A549 (cell line): ENCODE results near the gene MCU.

Experiments used
- MYC ChIP-seq: IDR thresholded peaks from 2 replicates; pipeline ENCODE4 v1.6.1; 2012; ENCODE audit warnings: mild to moderate bottlenecking, inconsistent platforms, low read length, improper control_type of control experiment, borderline replicate concordance
- NFE2L2 ChIP-seq: fragments of 150-350 bp; conservative IDR thresholded peaks from 2 replicates; pipeline ENCODE4 v1.6.1; 2014; ENCODE audit warnings: low read length

DNA sequence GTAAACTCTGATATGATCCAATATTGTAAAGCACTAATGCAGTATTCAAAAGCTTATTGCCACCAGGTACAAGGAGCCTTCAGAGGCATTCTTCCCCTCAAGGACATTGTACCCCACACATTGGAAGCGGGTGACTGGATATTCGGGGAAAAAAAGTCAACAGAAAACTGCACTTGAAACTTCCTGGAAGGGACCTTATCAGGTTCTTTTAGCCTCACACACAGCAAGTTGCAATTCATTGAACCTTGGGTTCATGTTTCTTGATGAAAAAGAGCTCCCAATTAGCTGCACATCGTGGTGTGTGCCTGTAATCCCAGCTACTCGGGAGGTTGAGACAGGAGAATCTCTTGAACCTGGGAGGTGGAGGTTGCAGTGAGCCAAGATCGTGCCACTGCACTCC, 49.6 kb upstream of the MCU start:
- TF ChIP-seq MYC, result no peak
- TF ChIP-seq NFE2L2, result no peak
